CD4-positive, alpha-beta memory T cell (primary cell): Measurements from ENCODE around the gene OR1F1. TPM values are rescaled to one million over a fixed set of nuclear protein-coding genes. Genes with fewer than 3 reads are reported as not detected.

Experiments
- CTCF ChIA-PET: fragments of 350-600 bp; sonication (Branson Sonifier 250); formaldehyde crosslinking; loops from one replicate; lab custom pipeline; 2021; ENCODE audit warnings: inconsistent platforms; ENCODE audit not compliant: partially characterized antibody; lab: Charles Lee
- POLR2A ChIA-PET: fragments of 350-600 bp; sonication (Branson Sonifier 250); formaldehyde crosslinking; loops from one replicate; lab custom pipeline; 2021; ENCODE audit not compliant: partially characterized antibody; lab: Charles Lee
- DNase-seq, 5 donors: peaks; one replicate each; pipeline versions ENCODE4 v3.0.0 to v3.0.0-alpha.2; 2020 to 2022; ENCODE audit warnings: mixed read lengths in 1 of 5
- H3K27ac ChIP-seq: one replicate; pipeline ENCODE4 v1.7.0; 2013; ENCODE audit warnings: low read depth, low read length
- H3K27me3 ChIP-seq: 2 replicates; pipeline ENCODE4 v1.7.0; 2013; ENCODE audit warnings: mild to moderate bottlenecking, low read length, moderate library complexity; ENCODE audit not compliant: insufficient read depth
- H3K36me3 ChIP-seq: 2 replicates; pipeline ENCODE4 v1.7.0; 2013; ENCODE audit warnings: mild to moderate bottlenecking, low read length, moderate library complexity; ENCODE audit not compliant: insufficient read depth
- H3K4me1 ChIP-seq: 2 replicates; pipeline ENCODE4 v1.7.0; 2013; ENCODE audit warnings: mild to moderate bottlenecking, low read length, moderate library complexity; ENCODE audit not compliant: insufficient read depth
- H3K4me3 ChIP-seq, 2 donors: one replicate each; pipeline ENCODE4 v1.7.0; 2013; ENCODE audit warnings: low read length in 2 of 2, mild to moderate bottlenecking in 1 of 2
- H3K9me3 ChIP-seq, 2 donors: one replicate each; pipeline ENCODE4 v1.7.0; 2013; ENCODE audit warnings: low read length in 2 of 2, control low read depth in 1 of 2; ENCODE audit not compliant: control insufficient read depth in 1 of 2
- H3K27ac Mint-ChIP-seq, 7 donors: one replicate each; pipeline ENCODE4 v1.8.0; 2020 to 2021; ENCODE audit warnings: mixed read lengths in 7 of 7, mild to moderate bottlenecking in 6 of 7, inconsistent platforms in 3 of 7, moderate library complexity in 3 of 7
- H3K27me3 Mint-ChIP-seq, 2 donors: one replicate each; pipeline ENCODE4 v1.8.0; 2020 to 2021; ENCODE audit warnings: mixed read lengths in 2 of 2
- H3K36me3 Mint-ChIP-seq, 2 donors: one replicate each; pipeline ENCODE4 v1.8.0; 2020 to 2021; ENCODE audit warnings: mixed read lengths in 2 of 2, inconsistent platforms in 1 of 2, mild to moderate bottlenecking in 1 of 2
- H3K4me1 Mint-ChIP-seq, 4 donors: one replicate each; pipeline ENCODE4 v1.8.0; 2020 to 2021; ENCODE audit warnings: mixed read lengths in 4 of 4, mild to moderate bottlenecking in 1 of 4
- H3K4me3 Mint-ChIP-seq, 8 donors: one replicate each; pipeline ENCODE4 v1.8.0; 2020 to 2021; ENCODE audit warnings: mixed read lengths in 8 of 8, mild to moderate bottlenecking in 7 of 8, moderate library complexity in 6 of 8, inconsistent platforms in 3 of 8
- H3K9me3 Mint-ChIP-seq, 8 donors: one replicate each; pipeline ENCODE4 v1.8.0; 2020 to 2021; ENCODE audit warnings: mixed read lengths in 8 of 8, mild to moderate bottlenecking in 5 of 8, inconsistent platforms in 3 of 8, moderate library complexity in 1 of 8
- intact Hi-C: fragments of 100-400 bp; cut with micrococcal nuclease; formaldehyde crosslinking; loops from one replicate; pipeline ENCODE4 v1.15.1; 2023
- polyA plus RNA-seq, 2 donors: library from polyadenylated mRNA; unstranded; fragments of 300-500 nt; fragmentation: Illumina TruSeq; gene quantifications; one replicate each; pipeline ENCODE4 v1.2.3, GENCODE V29; 2021
- total RNA-seq, 2 experiments: library from RNA; stranded (reverse); gene quantifications; one replicate each; pipeline ENCODE4 v1.2.3, GENCODE V29; 2021

Gene OR1F1
- total and polyA plus RNA-seq, 4 experiments from 2014 or later = 0.49 to 0.97 TPM; not detected in 2

DNA sequence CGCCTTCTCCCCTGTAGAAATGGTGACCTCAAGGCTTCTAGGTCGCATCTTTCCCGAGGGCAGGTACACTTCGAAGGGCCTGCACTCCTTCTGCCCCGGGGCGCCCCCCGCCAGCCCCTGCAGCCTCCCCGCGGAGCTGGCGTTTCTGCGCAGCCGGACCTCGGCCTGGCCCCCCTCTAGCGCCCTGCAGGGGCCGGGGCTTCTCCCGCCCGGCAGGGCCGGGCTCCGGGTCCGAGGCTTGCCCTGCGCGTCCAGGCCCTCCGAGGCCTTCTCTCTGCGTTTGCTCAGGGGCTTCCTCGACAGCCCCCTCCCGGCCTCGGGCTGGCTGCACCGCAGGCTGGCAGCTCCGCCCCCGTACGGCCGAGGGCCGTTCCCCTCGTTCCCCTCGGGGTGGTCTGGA lies 66.3 kb downstream of the OR1F1 start:
- H3K27me3 ChIP-seq = no peaks in the 10 kb centered on the region
- Mint-ChIP-seq H3K27ac (no peak overlapping the region), H3K9me3 (no peaks in the 10 kb centered on the region), H3K27me3 (peaks cover 0 to 2% of the 10 kb centered on the region in 2 donors), H3K36me3 (no peaks in the 10 kb centered on the region), H3K4me1 (peaks cover 0 to 1% (median 0%) of the 10 kb centered on the region in 4 donors), H3K4me3 (no peak overlapping the region)
- no peaks in the 10 kb centered on the region for H3K9me3 ChIP-seq
- no peaks in the 10 kb centered on the region for H3K4me1 ChIP-seq
- no peaks in the 10 kb centered on the region for H3K36me3 ChIP-seq
- POLR2A ChIA-PET = interaction anchor here (2.3 kb wide), 1 partner anchor 9 kb away, joined by 9 read pairs; no protein-coding TSS in a partner anchor
- CTCF ChIA-PET = no interaction called here
- no peak overlapping the region for H3K4me3 ChIP-seq
- no peak overlapping the region for H3K27ac ChIP-seq
- no peak for DNase-seq
- intact Hi-C loops = no loop called here

Other genes with a start within 250 kb of the OR1F1 start
- gene KREMEN2, start 223.9 kb upstream of the OR1F1 start, total RNA-seq = not detected
- gene KREMEN2, start 223.9 kb upstream of the OR1F1 start, polyA plus RNA-seq = not detected
- gene PAQR4, start 218.9 kb upstream of the OR1F1 start, total RNA-seq = 1 to 10 TPM; 1.5 to 1.7 TPM
- under 1 TPM; 0.77 to 0.81 TPM for gene PAQR4, start 218.9 kb upstream of the OR1F1 start, polyA plus RNA-seq
- under 1 TPM in 1 of 2 experiments, not detected in 1; 0.79 TPM for gene PKMYT1, start 207.8 kb upstream of the OR1F1 start, total RNA-seq
- gene PKMYT1, start 207.8 kb upstream of the OR1F1 start, polyA plus RNA-seq = not detected
- not detected for gene CLDN9, start 175.3 kb upstream of the OR1F1 start, total RNA-seq
- gene CLDN9, start 175.3 kb upstream of the OR1F1 start, polyA plus RNA-seq = not detected
- not detected for gene CLDN6, start 170.0 kb upstream of the OR1F1 start, total RNA-seq
- not detected for gene CLDN6, start 170.0 kb upstream of the OR1F1 start, polyA plus RNA-seq
- 1 to 10 TPM in 1 of 2 experiments, under 1 TPM in 1; 0.73 to 1.0 TPM for gene TNFRSF12A, start 167.8 kb upstream of the OR1F1 start, total RNA-seq
- gene TNFRSF12A, start 167.8 kb upstream of the OR1F1 start, polyA plus RNA-seq = under 1 TPM; 0.33 to 0.44 TPM
- gene HCFC1R1, start 164.3 kb upstream of the OR1F1 start, total RNA-seq = 10 to 100 TPM; 16.0 to 18.0 TPM
- gene HCFC1R1, start 164.3 kb upstream of the OR1F1 start, polyA plus RNA-seq = 10 to 100 TPM; 18.5 to 23.8 TPM
- 10 to 100 TPM; 18.4 to 22.5 TPM for gene THOC6, start 164.2 kb upstream of the OR1F1 start, total RNA-seq
- 10 to 100 TPM; 41.4 to 48.8 TPM for gene THOC6, start 164.2 kb upstream of the OR1F1 start, polyA plus RNA-seq
- not detected for gene BICDL2, start 151.3 kb upstream of the OR1F1 start, total RNA-seq
- gene BICDL2, start 151.3 kb upstream of the OR1F1 start, polyA plus RNA-seq = not detected
- gene MMP25, start 141.6 kb upstream of the OR1F1 start, total RNA-seq = 1 to 10 TPM; 2.9 to 3.0 TPM
- under 1 TPM; 0.52 to 0.91 TPM for gene MMP25, start 141.6 kb upstream of the OR1F1 start, polyA plus RNA-seq
- 100 to 1,000 TPM; 752 to 810 TPM for gene IL32, start 122.6 kb upstream of the OR1F1 start, total RNA-seq
- gene IL32, start 122.6 kb upstream of the OR1F1 start, polyA plus RNA-seq = 1,000 to 10,000 TPM; 3,111 to 3,174 TPM
- under 1 TPM in 1 of 2 experiments, not detected in 1; 0.15 TPM for gene ZSCAN10, start 88.9 kb upstream of the OR1F1 start, total RNA-seq
- not detected for gene ZSCAN10, start 88.9 kb upstream of the OR1F1 start, polyA plus RNA-seq
- gene ZNF205, start 75.6 kb upstream of the OR1F1 start, total RNA-seq = not detected
- under 1 TPM in 1 of 2 donors, not detected in 1; 0.20 TPM for gene ZNF205, start 75.6 kb upstream of the OR1F1 start, polyA plus RNA-seq
- gene ZNF213, start 53.2 kb upstream of the OR1F1 start, total RNA-seq = 10 to 100 TPM; 14.1 to 14.5 TPM
- gene ZNF213, start 53.2 kb upstream of the OR1F1 start, polyA plus RNA-seq = 1 to 10 TPM in 1 of 2 donors, under 1 TPM in 1; 0.67 to 3.2 TPM
- gene ZNF200, start 47.0 kb downstream of the OR1F1 start, total RNA-seq = 10 to 100 TPM; 27.7 to 29.2 TPM
- 10 to 100 TPM in 1 of 2 donors, 1 to 10 TPM in 1; 6.7 to 11.6 TPM for gene ZNF200, start 47.0 kb downstream of the OR1F1 start, polyA plus RNA-seq
- under 1 TPM; 0.35 to 0.42 TPM for gene MEFV, start 68.4 kb downstream of the OR1F1 start, total RNA-seq
- under 1 TPM in 1 of 2 donors, not detected in 1; 0.05 TPM for gene MEFV, start 68.4 kb downstream of the OR1F1 start, polyA plus RNA-seq
- gene ZNF263, start 95.3 kb downstream of the OR1F1 start, total RNA-seq = 10 to 100 TPM; 44.0 to 45.1 TPM
- gene ZNF263, start 95.3 kb downstream of the OR1F1 start, polyA plus RNA-seq = 10 to 100 TPM; 29.3 to 37.8 TPM
- gene TIGD7, start 117.2 kb downstream of the OR1F1 start, total RNA-seq = 10 to 100 TPM; 14.2 to 19.0 TPM
- gene TIGD7, start 117.2 kb downstream of the OR1F1 start, polyA plus RNA-seq = 1 to 10 TPM; 3.2 to 3.4 TPM
- 10 to 100 TPM; 82.7 to 88.1 TPM for gene ZNF75A, start 117.3 kb downstream of the OR1F1 start, total RNA-seq
- gene ZNF75A, start 117.3 kb downstream of the OR1F1 start, polyA plus RNA-seq = 10 to 100 TPM; 10.8 to 24.5 TPM
- gene OR2C1, start 167.7 kb downstream of the OR1F1 start, total RNA-seq = not detected
- under 1 TPM; 0.13 to 0.54 TPM for gene OR2C1, start 167.7 kb downstream of the OR1F1 start, polyA plus RNA-seq
- 10 to 100 TPM; 26.8 to 28.8 TPM for gene ZSCAN32, start 212.8 kb downstream of the OR1F1 start, total RNA-seq
- gene ZSCAN32, start 212.8 kb downstream of the OR1F1 start, polyA plus RNA-seq = 10 to 100 TPM in 1 of 2 donors, 1 to 10 TPM in 1; 9.8 to 11.9 TPM
- gene ZNF174, start 213.0 kb downstream of the OR1F1 start, total RNA-seq = 10 to 100 TPM; 17.9 to 18.0 TPM
- 10 to 100 TPM in 1 of 2 donors, 1 to 10 TPM in 1; 9.5 to 19.0 TPM for gene ZNF174, start 213.0 kb downstream of the OR1F1 start, polyA plus RNA-seq